NCI-H524 treated with DMSO at 0.1 percent for 48 hours (cell line): ENCODE results near the gene XRN2.

ENCODE experiments used
- DNase-seq: peaks from one replicate; lab custom pipeline; 2025; lab: John Stamatoyannopoulos, UW

Gene XRN2

GRCh38 chr20:21303061-21303871 lies at the start of gene XRN2:
TSS of gene XRN2 (plus strand) at chr20:21303331. CDS start at chr20:21303399, 68 bp downstream.
- peak; percentile 56 for DNase-seq

- no peak for DNase-seq
Observed at GRCh38 chr20:21257192-21257591, 45.9 kb upstream of the XRN2 start.

GRCh38 chr20:21258411-21258810 lies 44.7 kb upstream of the XRN2 start:
- DNase-seq = no peak

GRCh38 chr20:21259346-21259745 lies 43.8 kb upstream of the XRN2 start:
- no peak for DNase-seq

- DNase-seq = no peak
Observed at GRCh38 chr20:21262812-21263211, 40.3 kb upstream of the XRN2 start.

GRCh38 chr20:21265261-21266190 lies 37.6 kb upstream of the XRN2 start:
- DNase-seq = peak; percentile 2

GRCh38 chr20:21266191-21266536 lies 37.0 kb upstream of the XRN2 start:
- no peak for DNase-seq

- DNase-seq = no peak
Observed at GRCh38 chr20:21269772-21270171, 33.4 kb upstream of the XRN2 start.

- DNase-seq = no peak
Observed at GRCh38 chr20:21270806-21271205, 32.3 kb upstream of the XRN2 start.

GRCh38 chr20:21272279-21272678 lies 30.9 kb upstream of the XRN2 start:
- no peak for DNase-seq

GRCh38 chr20:21272679-21273078 lies 30.5 kb upstream of the XRN2 start:
- no peak for DNase-seq

GRCh38 chr20:21273755-21274386 lies 29.3 kb upstream of the XRN2 start:
- no peak for DNase-seq

GRCh38 chr20:21278829-21279228 lies 24.3 kb upstream of the XRN2 start:
- DNase-seq = no peak

GRCh38 chr20:21279706-21280521 lies 23.2 kb upstream of the XRN2 start:
- DNase-seq = no peak

GRCh38 chr20:21280522-21281016 lies 22.6 kb upstream of the XRN2 start:
- DNase-seq = no peak

GRCh38 chr20:21286775-21287174 lies 16.4 kb upstream of the XRN2 start:
- no peak for DNase-seq

GRCh38 chr20:21288587-21289370 lies 14.4 kb upstream of the XRN2 start:
- no peak for DNase-seq

GRCh38 chr20:21289651-21290050 lies 13.5 kb upstream of the XRN2 start:
- no peak for DNase-seq

GRCh38 chr20:21291026-21291425 lies 12.1 kb upstream of the XRN2 start:
- DNase-seq = no peak

- DNase-seq = no peak
Observed at GRCh38 chr20:21294755-21295154, 8.4 kb upstream of the XRN2 start.
